ENCODE measurements around the gene GSN. TPM values are rescaled to one million over a fixed set of nuclear protein-coding genes. Genes with fewer than 3 reads are reported as not detected.

The GSN gene
- total RNA-seq, 1 donor from 2014 or later = 72.1 TPM

- peaks cover 2% of the 10 kb centered on the region for H3K27me3 Mint-ChIP-seq (ENCODE audit: insufficient read depth, low read depth)
- no peaks in the 10 kb centered on the region for H3K9me3 Mint-ChIP-seq
- Histone ChIP-seq H3K36me3 (no peaks in the 10 kb centered on the region), H3K27me3 (no peaks in the 10 kb centered on the region), H2AFZ (replicated peaks) (no peak overlapping the region), H3K4me2 (no peak overlapping the region), H3F3A (ENCODE audit: low read depth) (no peaks in the 10 kb centered on the region), H3K9ac (no peak overlapping the region), H4K20me1 (ENCODE audit: low read depth) (no peaks in the 10 kb centered on the region), H3K27ac (no peak overlapping the region), H3K9me3 (ENCODE audit: low read depth) (no peaks in the 10 kb centered on the region), H3K4me1 (no peaks in the 10 kb centered on the region), H3K79me2 (ENCODE audit: low read depth) (no peaks in the 10 kb centered on the region), H3K4me3 (no peak overlapping the region)
- TF ChIP-seq, protein P1, sequence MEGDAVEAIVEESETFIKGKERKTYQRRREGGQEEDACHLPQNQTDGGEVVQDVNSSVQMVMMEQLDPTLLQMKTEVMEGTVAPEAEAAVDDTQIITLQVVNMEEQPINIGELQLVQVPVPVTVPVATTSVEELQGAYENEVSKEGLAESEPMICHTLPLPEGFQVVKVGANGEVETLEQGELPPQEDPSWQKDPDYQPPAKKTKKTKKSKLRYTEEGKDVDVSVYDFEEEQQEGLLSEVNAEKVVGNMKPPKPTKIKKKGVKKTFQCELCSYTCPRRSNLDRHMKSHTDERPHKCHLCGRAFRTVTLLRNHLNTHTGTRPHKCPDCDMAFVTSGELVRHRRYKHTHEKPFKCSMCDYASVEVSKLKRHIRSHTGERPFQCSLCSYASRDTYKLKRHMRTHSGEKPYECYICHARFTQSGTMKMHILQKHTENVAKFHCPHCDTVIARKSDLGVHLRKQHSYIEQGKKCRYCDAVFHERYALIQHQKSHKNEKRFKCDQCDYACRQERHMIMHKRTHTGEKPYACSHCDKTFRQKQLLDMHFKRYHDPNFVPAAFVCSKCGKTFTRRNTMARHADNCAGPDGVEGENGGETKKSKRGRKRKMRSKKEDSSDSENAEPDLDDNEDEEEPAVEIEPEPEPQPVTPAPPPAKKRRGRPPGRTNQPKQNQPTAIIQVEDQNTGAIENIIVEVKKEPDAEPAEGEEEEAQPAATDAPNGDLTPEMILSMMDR (IDR thresholded peaks at IDR 0.05) = no peak
- no peak for TF ChIP-seq EZH2phosphoT487 (IDR thresholded peaks at IDR 0.05)
- TF ChIP-seq EZH2 (IDR thresholded peaks at IDR 0.05) = no peak
- H3K4me3 Mint-ChIP-seq = no peak overlapping the region
- no peak for DNase-seq (ENCODE audit: low spot score)
- peaks cover 10% of the 10 kb centered on the region for H3K36me3 Mint-ChIP-seq
- H3K27ac Mint-ChIP-seq = no peak overlapping the region
- H3K4me1 Mint-ChIP-seq = peaks cover 13% of the 10 kb centered on the region
Observed at GRCh38 chr9:121324755-121325154, 56.8 kb downstream of the GSN start.

GRCh38 chr9:121325387-121325786, 57.4 kb downstream of the GSN start:
- Histone ChIP-seq H3K27ac (no peak overlapping the region), H3K4me3 (no peak overlapping the region), H3K4me2 (no peak overlapping the region), H4K20me1 (ENCODE audit: low read depth) (no peaks in the 10 kb centered on the region), H3K4me1 (no peaks in the 10 kb centered on the region), H3K27me3 (no peaks in the 10 kb centered on the region), H3F3A (ENCODE audit: low read depth) (no peaks in the 10 kb centered on the region), H3K36me3 (no peaks in the 10 kb centered on the region), H2AFZ (replicated peaks) (no peak overlapping the region), H3K9ac (no peak overlapping the region), H3K9me3 (ENCODE audit: low read depth) (no peaks in the 10 kb centered on the region), H3K79me2 (ENCODE audit: low read depth) (no peaks in the 10 kb centered on the region)
- Mint-ChIP-seq H3K4me3 (no peak overlapping the region), H3K36me3 (peaks cover 10% of the 10 kb centered on the region), H3K27me3 (ENCODE audit: insufficient read depth, low read depth) (peaks cover 2% of the 10 kb centered on the region), H3K27ac (no peak overlapping the region), H3K9me3 (no peaks in the 10 kb centered on the region), H3K4me1 (peaks cover 13% of the 10 kb centered on the region)
- no peak for TF ChIP-seq EZH2phosphoT487 (IDR thresholded peaks at IDR 0.05)
- no peak for TF ChIP-seq EZH2 (IDR thresholded peaks at IDR 0.05)
- TF ChIP-seq, protein P1 (IDR thresholded peaks at IDR 0.05) = no peak
- no peak for DNase-seq (ENCODE audit: low spot score)

- H3K79me2 ChIP-seq (ENCODE audit: low read depth) = no peaks in the 10 kb centered on the region
- H3K9me3 Mint-ChIP-seq = no peaks in the 10 kb centered on the region
- H3K27ac Mint-ChIP-seq = no peak overlapping the region
Observed at GRCh38 chr9:121326130-121326838, 58.3 kb downstream of the GSN start.

More at GRCh38 chr9:121326130-121326838, 58.3 kb downstream of the GSN start:
- Mint-ChIP-seq H3K27me3 (ENCODE audit: insufficient read depth, low read depth) (peaks cover 4% of the 10 kb centered on the region), H3K4me3 (no peak overlapping the region), H3K36me3 (peaks cover 14% of the 10 kb centered on the region), H3K4me1 (peaks cover 13% of the 10 kb centered on the region)
- no peaks in the 10 kb centered on the region for H3K4me1 ChIP-seq
- DNase-seq (ENCODE audit: low spot score) = peak; percentile 33
- no peaks in the 10 kb centered on the region for H3K9me3 ChIP-seq (ENCODE audit: low read depth)
- no peaks in the 10 kb centered on the region for H3K36me3 ChIP-seq
- H2AFZ ChIP-seq (replicated peaks) = no peak overlapping the region
- no peak overlapping the region for H3K4me3 ChIP-seq
- H3F3A ChIP-seq (ENCODE audit: low read depth) = no peaks in the 10 kb centered on the region
- H3K27me3 ChIP-seq = no peaks in the 10 kb centered on the region
- no peak overlapping the region for H3K27ac ChIP-seq
- H3K4me2 ChIP-seq = no peak overlapping the region
- no peak overlapping the region for H3K9ac ChIP-seq
- TF ChIP-seq EZH2phosphoT487 (IDR thresholded peaks at IDR 0.05) (no peak), EZH2 (IDR thresholded peaks at IDR 0.05) (no peak)
- TF ChIP-seq, protein P1 (IDR thresholded peaks at IDR 0.05) = no peak
- H4K20me1 ChIP-seq (ENCODE audit: low read depth) = no peaks in the 10 kb centered on the region

Data from neural progenitor cell (in vitro differentiated cells).